Measurements from ENCODE around the gene BCOR. TPM values are rescaled to one million over a fixed set of nuclear protein-coding genes. Genes with fewer than 3 reads are reported as not detected.

Gene BCOR
- total and polyA plus RNA-seq, 2 of the 8 experiments (the other 6 are each of a cell fraction or from before 2014, with no cell fraction given) = 25.0 to 50.8 TPM

- 71% methylated on average over 10 of the region's 10 CpGs; no CpG with 5 or more reads in 1 of the 2 experiments for WGBS, 2 experiments (ENCODE audit: extremely low coverage in 1 of 2, insufficient coverage in 1 of 2, insufficient read length in 1 of 2, insufficient replicate concordance in 2 of 2, low coverage in 1 of 2, low lambda C conversion rate in 2 of 2, missing lambda C conversion rate in 1 of 2)
- DNase-seq (ENCODE audit: low read depth in 1 of 2, low spot score in 2 of 2) (no peak), FAIRE-seq (peak; percentile 81)
- ChIA-PET CTCF (ENCODE audit: partially characterized antibody) (interaction anchor here (1.0 kb wide), 1 partner anchor 40 kb away, joined by 3 read pairs; no protein-coding TSS in a partner anchor), POLR2A (ENCODE audit: partially characterized antibody) (interaction anchor here (1.0 to 20.0 kb wide), 4 partner anchors 14 to 44 kb away, joined by 3 to 509 read pairs (median 24); partner anchors contain the start of gene BCOR)
- Histone ChIP-seq H2BK12ac (ENCODE audit: low read depth, low read length) (no peak overlapping the region), H4K5ac (ENCODE audit: insufficient read length, low read depth, low read length) (no peak overlapping the region), H3K4ac (replicated peaks; ENCODE audit: insufficient read length, low read depth, low read length) (no peak overlapping the region), H2BK120ac (replicated peaks; ENCODE audit: low read depth, low read length) (no peak overlapping the region), H3K4me3 (ENCODE audit: extremely low read depth in 1 of 4, insufficient read depth in 2 of 4, low read depth in 3 of 4, low read length in 4 of 4) (no peak overlapping the region), H2AK5ac (ENCODE audit: low read depth, low read length) (no peak overlapping the region), H3K79me2 (ENCODE audit: control insufficient read depth in 1 of 2, insufficient read depth in 2 of 2, low read length in 2 of 2) (peaks cover 0 to 14% of the 10 kb centered on the region in 2 experiments; a peak in 1 of 4 replicates), H3K23ac (ENCODE audit: insufficient read length) (no peak overlapping the region), H3K27me3 (replicated peaks in 1 of 4; ENCODE audit: control insufficient read depth in 3 of 4, extremely low read depth in 1 of 4, insufficient read depth in 3 of 4, low read length in 3 of 4) (peaks cover 0 to 14% (median 12%) of the 10 kb centered on the region in 4 experiments; a peak in 5 of 7 replicates), H2BK20ac (ENCODE audit: low read length) (no peak overlapping the region), H3K4me1 (replicated peaks in 1 of 4; ENCODE audit: control insufficient read depth in 3 of 4, insufficient read depth in 4 of 4, low read length in 3 of 4) (peaks cover 0 to 30% (median 16%) of the 10 kb centered on the region in 4 experiments; a peak in 6 of 7 replicates), H3K9ac (replicated peaks in 1 of 4; ENCODE audit: extremely low read depth in 1 of 4, low read depth in 3 of 4, low read length in 3 of 4) (no peak overlapping the region), H3K23me2 (ENCODE audit: low read depth, low read length) (peaks cover 9% of the 10 kb centered on the region; the same call in 1 of the 2 replicates), H4K20me1 (replicated peaks in 1 of 2; ENCODE audit: control insufficient read depth in 1 of 2, insufficient read depth in 2 of 2, low read length in 2 of 2) (peaks cover 0 to 1% of the 10 kb centered on the region in 2 experiments), H3K27ac (ENCODE audit: low read depth, low read length) (no peak overlapping the region), H3K36me3 (ENCODE audit: control insufficient read depth in 2 of 4, insufficient read depth in 4 of 4, low read length in 3 of 4) (no peaks in the 10 kb centered on the region), H3K79me1 (ENCODE audit: low read depth, low read length) (no peaks in the 10 kb centered on the region), H3K9me3 (ENCODE audit: insufficient read depth in 2 of 2, low read depth in 1 of 2, low read length in 1 of 2) (no peaks in the 10 kb centered on the region), H3K4me2 (ENCODE audit: insufficient read depth in 1 of 2, low read depth in 2 of 2, low read length in 2 of 2) (no peak overlapping the region), H4K91ac (replicated peaks; ENCODE audit: insufficient read length, low read length) (no peak overlapping the region), H2AFZ (ENCODE audit: low read length) (no peak overlapping the region), H3K18ac (ENCODE audit: extremely low read depth, low read length) (no peak overlapping the region), H2BK5ac (ENCODE audit: low read depth, low read length) (no peak overlapping the region), H2BK15ac (ENCODE audit: low read length) (no peak overlapping the region), H3K14ac (ENCODE audit: insufficient read length) (no peak overlapping the region), H4K8ac (ENCODE audit: extremely low read depth, insufficient read depth, low read length) (no peak overlapping the region), H3K56ac (replicated peaks; ENCODE audit: insufficient read length, low read depth, low read length) (no peak overlapping the region)
- TF ChIP-seq SRF (IDR thresholded peaks at IDR 0.05; ENCODE audit: low read depth, low read length) = no peak
- TF ChIP-seq SUZ12 (IDR thresholded peaks at IDR 0.05; ENCODE audit: low read length) = no peak
- TF ChIP-seq TEAD4 (IDR thresholded peaks at IDR 0.05; ENCODE audit: low read depth, low read length) = peak; percentile 52; the same call in 1 of the 2 replicates
- TF ChIP-seq RBBP5 (IDR thresholded peaks at IDR 0.05; ENCODE audit: borderline replicate concordance, low read depth, low read length) = no peak
- TF ChIP-seq SP4 (IDR thresholded peaks at IDR 0.05; ENCODE audit: low read length) = no peak
Observed at GRCh38 chrX:40143001-40143400, 45.2 kb upstream of the BCOR start.

Measured in H1 (cell line).